Measurements from ENCODE around the gene SLC43A3.
"Not testable (repeated sequence)": the region's sequence is repeated elsewhere in the genome, so short reads cannot be mapped to it uniquely, and the experiment has no call there.

SLC43A3 gene

DNA sequence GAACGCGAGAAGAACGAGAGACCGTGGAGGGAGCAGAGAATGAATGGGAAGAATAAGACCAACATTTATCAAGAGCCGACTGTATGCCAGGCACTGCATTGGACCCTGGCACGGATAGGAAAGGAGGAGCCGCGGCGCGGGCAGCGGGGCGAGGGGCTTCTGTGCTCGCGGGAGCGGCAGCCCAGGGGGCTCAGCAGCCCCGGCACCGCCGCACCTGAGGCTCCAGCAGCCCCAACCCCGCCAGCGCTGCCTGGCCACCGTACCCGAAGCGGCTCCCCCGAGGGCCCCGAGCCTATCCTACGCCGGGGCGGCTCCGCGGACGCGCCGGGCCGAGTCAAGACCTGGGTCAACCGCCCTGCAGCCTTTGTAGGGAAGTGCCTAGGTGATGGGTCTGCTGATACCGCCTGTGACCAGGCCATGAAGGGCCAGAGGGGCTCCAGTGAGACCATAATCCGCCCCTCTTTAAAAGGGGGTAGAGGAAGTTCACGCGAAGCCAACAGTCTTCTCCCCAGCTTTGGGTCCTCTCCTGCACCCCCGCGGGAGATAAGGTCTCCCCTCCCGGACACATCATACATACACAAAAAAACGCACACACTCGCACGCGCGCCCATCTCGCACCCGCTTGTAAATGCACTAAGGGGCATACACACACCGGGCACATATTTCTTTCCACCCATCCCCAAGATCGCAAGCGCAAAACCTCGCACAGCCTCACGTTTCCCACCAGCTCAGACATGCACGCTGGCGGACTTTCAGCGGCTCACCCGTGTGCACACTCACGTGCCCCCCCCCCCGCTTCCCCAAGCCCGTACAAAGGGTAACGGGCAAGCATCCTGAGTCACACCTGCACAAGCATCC lies 32.5 kb upstream of the SLC43A3 start:
- no peak for DNase-seq

DNA sequence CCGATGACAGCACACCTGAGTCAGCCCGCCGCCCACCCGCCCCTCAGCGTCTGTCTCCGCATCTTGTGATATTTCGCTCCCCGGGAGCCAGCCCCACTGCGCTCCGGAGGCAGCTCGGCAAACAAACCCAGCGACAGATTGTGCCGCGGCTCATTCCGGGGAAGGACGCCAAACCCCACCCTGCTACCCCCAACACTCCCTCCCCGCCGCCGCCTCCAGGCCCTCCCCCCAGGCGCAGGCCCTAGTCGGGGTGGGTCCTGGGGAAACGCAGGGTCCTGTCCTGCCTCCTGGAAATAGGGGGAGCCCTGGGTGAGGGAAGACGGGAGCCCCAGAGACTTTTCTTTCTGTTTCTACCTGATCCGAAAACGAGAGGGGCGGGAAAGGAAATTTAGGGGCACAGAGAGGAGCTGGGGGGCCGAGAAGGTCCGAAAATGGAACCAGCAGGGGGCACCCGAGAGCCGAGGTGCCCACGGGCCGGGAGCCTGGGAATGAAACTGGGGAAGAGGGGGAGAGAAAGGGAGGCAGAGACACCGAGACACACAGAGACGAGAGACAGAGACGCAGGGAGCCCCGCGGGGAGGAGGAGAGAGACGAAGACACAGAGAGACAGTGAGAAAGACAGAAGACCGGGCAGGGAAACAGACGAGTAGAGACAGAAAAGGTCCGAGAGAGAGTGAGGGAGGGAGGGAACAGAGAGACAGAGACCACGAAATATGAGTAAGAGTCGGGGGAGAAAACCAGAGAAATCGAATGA lies 31.7 kb upstream of the SLC43A3 start:
- peak in 1 of 2 donors; percentile 33 for DNase-seq

DNA sequence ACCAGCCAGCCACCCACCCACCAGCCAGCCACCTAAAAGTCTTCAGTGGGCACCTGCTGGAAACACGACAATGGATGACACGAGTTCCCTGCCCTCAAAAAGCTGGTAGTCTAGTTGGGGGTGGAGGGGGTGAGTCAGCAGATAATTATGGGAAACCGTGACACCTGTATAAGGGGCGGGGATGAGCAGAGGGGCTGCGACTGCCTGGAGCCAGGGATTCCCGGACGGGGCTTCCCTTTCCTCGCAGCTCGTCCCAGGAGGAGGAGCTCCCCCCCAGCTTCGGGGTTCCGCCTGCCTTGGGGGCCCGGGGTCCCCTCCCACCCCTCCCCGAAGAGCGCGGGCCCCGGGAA lies 31.1 kb upstream of the SLC43A3 start:
- DNase-seq, result no peak

DNA sequence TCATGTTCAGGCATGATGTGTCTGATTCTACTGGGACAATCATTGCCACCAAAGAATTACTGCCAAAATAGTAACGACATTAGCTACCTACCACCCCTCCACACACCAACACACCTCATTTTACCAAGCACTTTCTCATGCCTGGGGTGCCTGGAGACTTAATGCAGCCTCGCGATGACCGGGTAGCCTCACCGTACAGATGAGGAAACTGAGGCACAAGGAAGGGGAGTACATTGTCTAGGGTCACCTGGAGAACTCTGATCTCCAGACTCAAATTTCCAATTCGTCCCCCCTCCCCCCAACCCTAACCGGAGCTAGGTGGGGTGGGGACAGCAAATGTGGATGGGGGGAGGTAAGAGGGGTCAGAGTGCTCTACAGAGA lies 30.7 kb upstream of the SLC43A3 start:
- no peak for DNase-seq

DNA sequence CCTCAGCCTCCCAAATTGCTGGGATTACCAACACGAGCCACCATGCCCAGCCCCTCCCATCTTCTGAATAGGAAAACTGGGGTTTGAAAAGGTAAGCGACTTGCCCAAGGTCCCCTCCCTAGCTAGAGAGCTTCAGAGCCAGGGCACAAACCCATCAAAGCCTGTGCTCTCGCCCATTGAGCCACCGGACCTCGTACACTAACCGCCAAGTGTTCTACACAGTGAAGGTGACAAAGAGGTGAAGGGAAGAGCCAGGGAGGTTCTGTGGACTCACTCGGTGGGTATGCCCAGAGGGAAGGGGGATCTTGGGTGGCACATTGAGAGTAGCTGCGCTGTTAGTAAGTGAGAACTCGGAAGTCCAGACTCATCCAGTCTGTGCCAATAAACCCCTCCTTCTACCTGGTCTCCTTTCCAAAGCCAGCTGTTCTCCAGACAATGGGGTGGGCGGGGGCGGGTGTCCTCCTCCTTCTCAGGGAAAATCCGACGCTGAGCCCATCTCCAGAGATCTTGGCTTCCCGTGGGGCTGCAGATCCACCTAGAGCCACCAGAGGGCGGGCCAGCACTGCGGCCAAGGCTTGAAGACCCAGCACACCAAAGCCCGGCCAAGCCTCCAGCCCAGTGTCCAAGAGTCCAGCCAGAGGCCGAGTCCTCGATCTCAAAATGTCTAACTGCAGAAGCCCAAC lies 30.2 kb upstream of the SLC43A3 start:
- DNase-seq, result peak; percentile 77 to 82

DNA sequence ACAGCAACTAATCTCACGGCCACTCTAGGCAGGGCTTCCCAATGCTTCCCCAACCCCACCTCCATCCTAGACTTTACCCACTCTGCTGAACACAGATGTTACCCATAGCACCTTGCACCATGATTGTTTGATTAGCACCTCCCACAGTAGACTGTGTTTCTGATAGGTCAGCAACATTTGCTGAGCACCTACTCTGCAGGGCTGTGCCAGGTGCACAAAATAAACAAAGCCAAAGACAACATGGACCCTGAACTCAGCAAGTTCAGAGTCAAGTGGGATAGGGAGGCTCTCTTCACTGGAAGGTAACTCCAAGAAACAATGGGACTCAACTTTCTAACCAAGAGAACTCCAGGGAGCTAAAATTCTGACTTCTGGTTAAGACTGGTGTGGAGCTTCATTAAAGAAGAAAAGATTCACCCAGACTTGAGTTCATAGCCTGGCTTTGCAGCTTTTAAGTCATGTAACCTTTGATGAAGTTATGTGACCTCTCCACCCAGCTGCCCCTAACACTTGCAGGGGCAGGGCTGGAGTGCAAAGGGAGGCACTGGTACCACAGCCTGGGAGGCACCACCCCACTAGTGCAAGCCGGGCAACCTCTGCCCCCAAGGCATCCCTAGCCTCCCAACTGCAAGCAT lies 26.7 kb upstream of the SLC43A3 start:
- DNase-seq, result no peak

DNA sequence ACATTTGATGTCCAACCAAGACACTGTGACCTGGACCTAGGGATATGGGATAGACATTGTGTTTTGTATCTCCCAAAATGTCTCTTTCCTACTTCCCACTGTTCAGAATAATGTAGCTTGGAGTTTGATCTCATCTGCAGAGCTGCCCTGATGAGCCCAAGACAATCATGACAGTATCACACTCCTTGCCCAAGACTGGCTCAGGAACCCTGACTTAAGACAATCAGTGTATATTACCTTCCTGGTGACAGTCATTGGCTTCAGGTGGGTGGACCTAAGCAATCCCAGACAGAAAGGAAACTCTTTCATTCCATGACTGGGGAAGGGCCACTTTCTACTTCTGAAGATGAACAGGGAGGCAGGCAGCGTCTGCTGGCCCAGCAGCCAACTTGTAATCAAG lies 19.1 kb upstream of the SLC43A3 start:
- DNase-seq, result no peak

DNA sequence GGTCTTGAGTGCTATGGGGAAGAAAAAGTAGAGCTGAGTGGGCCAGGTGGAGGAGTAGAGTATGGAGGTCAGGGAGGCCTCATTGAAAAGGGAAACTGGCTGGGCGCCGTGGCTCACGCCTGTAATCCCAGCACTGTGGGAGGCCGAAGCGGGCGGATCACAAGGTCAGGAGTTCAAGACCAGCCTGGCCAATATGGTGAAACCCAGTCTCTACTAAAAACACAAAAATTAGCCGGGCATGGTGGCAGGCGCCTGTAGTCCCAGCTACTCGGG lies 18.1 kb upstream of the SLC43A3 start:
- not testable (repeated sequence) for DNase-seq

DNA sequence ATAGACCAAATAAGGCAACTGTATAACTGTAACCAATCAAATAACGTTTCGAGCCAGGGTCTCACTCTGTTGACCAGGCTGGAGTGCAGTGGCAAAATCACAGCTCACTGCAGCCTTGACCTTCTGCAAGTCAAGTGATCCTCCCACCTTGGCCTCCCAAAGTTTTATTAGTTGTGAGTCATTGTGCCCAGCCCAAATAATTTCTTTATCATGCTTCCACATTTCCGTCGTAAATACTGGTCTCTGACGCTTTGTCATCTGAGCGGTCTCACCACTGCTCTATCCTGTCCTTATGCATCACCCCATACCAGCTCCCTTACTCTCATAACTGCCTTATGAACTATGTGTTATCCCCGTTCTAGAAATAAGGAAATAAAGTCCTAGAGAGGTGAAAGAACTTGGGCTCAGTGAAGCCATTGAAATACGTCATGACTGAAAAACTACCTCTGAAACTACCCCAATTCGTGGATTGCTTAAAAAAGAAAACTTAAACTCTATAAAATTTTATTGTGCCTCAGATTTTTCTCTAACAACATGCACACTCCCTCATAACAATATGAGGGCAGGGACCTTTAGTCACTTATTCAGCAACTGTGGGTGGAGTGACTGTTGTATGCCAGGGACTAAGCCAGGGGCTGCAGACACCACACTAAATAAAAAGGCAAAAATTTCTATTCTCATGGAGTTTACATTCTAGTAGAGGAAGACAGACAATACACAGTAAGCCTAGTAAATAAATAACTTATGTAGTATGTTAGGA lies 17.6 kb upstream of the SLC43A3 start:
- DNase-seq, result no peak

DNA sequence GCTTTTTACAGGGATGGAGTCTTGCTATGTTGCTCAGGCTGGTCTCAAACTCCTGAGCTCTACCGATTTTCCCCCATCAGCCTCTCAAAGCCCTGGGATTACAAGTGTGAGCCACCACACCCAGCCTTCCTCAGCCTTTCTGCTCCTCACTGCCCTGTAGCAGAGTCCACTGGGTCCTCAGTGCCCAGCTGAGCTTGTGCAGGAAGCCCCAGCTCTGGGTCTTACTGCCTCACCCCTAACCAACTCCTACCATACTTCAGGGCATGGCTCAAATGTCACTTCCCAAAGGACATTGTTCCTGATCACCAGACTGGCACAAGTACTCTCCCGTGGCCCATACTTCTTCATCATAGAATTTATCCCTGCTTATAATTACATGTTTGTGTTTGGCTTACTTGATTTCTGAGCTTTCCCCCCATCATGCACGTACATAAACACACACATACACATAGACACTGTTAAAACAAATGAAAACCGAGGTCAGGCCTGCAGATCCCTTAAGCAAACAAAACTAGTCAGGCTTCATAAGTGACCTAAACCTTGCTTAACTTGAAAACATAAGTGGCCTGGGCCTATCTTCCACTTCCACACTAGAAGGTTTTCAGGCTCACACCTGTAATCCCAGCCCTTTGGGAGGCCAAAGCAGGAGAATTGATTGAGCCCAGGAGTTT lies 14.0 kb upstream of the SLC43A3 start:
- DNase-seq, result no peak

DNA sequence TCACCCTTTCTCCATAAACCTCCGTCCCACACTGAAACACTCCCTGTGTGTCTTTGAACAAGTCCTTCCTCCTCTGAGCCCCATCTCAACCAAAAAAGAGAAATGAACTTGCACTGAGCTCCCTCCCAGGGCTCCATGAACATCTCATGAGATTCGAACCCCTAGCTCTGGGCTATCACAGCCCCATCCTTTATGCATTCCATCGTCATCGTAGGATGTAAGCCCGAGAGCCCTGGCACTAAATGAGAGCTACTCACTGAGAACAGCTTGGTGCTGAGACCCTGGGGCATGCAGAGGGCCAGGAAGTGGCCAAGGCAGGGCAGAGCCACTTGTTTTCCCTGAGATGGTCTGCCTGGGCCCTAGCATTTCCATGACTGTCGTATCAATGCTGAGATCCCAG lies 12.9 kb upstream of the SLC43A3 start:
- DNase-seq, result no peak

DNA sequence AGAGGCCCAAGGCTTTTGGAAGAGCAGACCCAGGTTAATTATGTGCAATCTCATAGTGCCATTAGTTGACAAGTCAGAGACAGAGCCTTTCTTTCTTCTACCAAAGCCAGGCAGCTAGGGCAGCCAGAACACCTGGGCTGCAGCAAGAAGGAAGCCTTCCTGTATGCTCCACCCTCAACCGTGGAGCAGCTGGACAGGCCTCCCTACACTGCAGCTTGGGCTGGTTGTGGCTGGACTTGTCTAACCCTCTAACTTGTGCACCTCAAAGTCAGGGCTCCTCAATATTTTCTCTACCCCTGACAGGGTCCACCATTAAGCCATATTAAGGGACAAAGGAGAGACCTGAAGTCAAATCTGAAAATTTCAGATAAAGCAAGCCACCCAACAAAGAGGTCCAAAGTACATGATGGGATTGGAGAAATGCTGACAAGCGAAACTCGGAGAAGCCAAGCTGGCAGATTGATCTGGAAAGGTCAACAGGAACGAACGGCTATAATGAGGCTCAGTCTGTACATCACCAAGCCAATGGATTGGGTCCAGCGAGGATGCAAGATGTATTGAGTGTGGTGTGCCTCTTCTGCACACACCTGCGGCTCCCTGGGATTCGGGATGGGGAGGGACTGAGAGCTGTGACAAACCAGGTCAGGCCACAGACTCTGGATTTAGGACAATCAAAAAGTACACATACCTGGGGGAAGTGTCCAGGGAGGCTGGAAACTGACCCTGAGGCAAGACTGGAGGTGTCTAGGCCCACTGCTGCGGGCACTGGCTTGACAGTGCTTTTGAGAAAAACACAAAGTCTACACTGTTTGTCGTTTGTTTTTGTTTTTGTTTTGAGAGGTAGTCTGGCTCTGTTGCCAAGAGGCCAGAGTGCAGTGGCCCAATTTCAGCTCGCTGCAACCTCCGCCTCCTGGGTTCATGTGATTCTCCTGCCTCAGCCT lies 11.7 kb upstream of the SLC43A3 start:
- no peak for DNase-seq

DNA sequence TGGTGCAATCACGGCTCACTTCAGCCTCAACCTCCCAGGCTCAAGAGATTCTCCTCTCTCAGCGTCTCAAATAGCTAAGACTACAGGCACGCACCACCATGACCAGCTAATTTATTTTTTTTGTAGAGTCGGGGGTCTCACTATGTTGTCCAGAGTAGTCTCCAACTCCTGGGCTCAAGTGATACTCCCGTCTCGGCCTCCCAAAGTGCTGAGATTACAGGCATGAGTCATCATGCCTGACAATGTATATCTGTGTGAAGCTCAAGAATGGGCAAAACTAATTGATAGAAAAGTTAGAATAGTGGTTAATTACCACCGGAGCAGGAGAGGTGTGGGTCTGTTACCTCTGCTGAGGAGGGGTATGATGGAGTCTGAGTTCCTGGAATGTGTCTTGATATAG lies 9.1 kb upstream of the SLC43A3 start:
- no peak for DNase-seq

DNA sequence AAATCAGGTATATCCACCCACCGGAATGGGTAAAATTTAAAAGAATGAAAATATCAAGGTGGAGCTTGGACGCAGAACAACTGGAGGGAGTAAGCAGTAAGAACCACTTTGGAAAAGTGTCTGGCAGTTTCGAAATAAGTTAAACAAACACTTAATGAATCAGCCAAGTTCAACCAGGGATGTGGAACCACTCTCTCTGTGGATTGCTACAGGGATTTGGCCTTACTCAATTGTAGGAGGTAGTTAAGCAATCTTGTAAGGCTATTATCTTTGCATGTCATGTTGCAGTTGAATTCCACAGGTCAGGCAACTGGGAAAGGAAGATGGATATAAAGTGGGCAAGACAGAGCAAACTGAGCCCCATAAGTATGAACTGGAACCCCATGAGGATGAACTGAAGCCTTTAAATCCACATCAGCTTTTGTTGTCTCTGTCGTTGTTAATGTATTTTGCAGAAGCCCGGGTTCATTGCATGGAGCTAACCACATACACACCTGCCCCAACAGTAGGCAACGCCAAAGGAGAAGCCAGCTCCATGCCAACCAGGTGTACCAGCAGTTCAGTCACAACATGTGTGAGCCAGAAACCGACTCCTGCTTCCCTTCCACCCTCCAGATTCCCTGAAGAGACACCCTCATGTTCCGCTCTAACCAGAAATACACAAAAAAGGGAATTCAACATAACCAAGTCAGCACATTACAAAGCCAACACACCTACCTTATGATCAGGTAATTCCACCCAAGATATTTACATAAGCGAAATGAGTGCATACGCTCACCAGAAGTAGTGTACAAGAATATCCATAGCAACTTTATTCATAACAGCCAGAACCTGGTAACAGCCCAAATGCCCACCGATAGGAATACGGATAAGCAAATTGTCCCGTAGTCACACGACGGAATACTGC lies 8.0 kb upstream of the SLC43A3 start:
- DNase-seq, result no peak

DNA sequence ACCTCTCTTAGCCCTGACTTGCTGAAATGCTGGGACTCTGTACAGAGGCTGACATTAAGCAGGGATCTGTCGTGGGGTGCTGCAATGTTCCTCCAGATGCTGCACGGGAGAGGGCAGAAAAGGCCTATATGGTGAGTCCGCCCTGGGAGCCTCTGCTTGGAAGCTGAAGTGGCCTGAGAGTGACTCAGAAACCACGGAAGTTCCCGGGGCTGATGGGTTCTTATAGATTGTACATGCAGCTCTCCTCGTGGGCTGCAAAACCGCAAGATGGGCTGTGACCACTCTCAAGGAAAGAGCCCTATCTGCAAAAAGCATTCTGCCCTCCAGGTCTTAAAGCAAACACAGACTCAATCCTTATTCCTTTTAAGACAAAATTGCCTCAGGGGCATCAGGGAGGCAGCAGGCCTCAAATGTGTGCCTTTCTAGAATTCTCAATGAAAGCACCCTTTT lies 5.8 kb upstream of the SLC43A3 start:
- no peak for DNase-seq

DNA sequence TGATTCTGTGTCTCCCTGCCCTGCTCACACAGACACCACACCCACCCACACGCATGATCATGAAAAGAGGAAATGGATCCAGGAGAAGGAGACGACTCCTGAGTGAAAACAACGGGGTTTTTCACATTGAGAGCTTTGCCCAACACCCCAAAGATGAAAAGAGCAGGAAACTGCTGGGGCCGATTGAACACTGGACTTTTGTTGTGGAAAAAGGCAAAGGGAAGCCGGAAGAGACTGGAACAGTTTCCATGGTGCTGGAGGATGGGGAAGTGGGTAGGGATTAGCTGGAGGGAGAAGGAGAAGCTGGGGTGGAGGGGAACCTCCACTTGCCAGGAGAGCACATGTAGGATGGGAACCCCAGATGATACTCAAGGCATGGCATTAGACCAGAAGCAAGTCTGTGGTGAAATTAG lies 5.2 kb upstream of the SLC43A3 start:
- DNase-seq, result peak in 1 of 2 donors; percentile 7

DNA sequence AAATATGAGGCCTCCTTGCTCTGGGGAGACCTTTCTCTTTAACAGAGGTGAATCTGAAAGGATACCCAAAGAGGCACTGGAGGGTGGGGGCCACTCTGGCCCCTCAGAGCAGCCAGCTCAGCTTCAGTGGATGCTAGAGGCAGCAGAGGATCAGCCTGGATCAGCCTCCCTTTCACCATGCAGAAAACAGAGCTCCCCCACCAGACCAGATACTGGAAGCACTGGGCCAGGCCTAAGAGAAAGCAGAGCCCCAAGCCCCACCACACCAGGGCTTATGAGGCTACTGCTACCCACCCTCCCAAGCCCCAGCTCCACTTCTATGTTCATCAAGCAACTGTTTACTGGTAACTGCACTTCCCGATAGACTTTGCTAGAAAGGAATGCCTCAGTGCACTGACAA lies 4.0 kb upstream of the SLC43A3 start:
- no peak for DNase-seq

DNA sequence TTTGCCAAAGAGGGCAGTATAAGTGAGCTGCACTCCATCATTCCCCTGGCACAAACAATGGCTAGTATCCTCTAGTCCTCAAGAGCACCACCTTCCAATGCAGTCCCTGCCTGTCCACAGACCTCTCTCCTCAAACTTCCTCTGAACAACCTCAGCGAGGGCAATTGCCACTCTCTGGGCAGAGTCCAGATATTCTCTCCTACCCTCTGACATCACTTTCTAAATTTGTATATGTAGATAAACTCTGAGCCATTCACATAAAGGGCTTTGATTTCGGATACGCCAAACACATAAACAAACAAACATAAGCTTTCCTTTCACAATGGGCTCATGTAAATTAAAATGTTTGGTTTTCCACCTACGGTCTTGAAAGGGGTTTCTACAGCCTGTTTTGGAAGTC lies 3.0 kb upstream of the SLC43A3 start:
- no peak for DNase-seq

DNA sequence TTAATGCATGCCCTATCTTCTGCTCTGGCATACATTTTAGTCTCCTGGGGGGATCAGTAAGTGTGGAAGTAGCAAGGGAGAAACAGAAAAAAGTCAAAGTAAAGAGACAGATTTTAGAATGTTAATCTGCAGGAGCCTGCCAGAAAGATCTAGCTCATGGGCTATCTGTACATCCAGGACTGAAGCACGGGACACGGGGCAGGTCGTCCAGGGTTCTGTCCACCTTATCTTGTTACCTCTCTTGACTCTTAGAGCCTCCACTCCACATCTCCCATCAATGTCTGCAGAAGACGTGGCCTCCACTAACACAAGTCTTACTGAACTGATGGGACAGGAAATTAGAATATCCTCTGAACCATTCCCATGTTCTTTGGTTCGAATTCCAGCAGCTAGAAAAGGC lies 1.7 kb upstream of the SLC43A3 start:
- DNase-seq, result no peak

DNA sequence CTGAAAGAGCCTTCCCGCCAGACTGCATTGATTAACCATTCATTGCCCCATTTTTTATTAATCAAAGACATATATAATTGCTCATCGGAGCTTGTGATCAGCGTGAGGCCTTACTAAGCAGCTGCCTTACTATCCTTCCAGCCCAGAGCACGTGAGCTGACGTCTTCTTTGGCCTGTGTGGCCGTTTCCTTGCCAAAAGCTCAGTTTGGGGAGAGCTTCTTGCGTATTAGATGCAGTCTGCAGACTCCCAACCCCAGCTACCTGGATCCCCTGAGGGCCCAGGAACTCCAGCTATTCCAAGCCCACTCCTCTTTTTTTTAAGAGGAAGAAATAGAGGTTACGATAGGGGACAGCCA lies 784 bp upstream of the SLC43A3 start:
- peak; percentile 7 to 24 for DNase-seq
